NOMO-1 treated with dmso at 0.1 percent for 144 hours (cell line): ENCODE results near the gene CHRNB2.
"Not testable (repeated sequence)": the region's sequence is repeated elsewhere in the genome, so short reads cannot be mapped to it uniquely, and the experiment has no call there.

Experiments
- DNase-seq: peaks from one replicate; lab custom pipeline; 2025; ENCODE audit not compliant: unreplicated experiment; lab: John Stamatoyannopoulos, UW

CHRNB2 gene

GRCh38 chr1:154567386-154568156 lies at the start of gene CHRNB2:
CHRNB2 (plus strand) TSS chr1:154567778; CDS start chr1:154568045, 267 bp downstream.
- no peak for DNase-seq

GRCh38 chr1:154519591-154519991 lies 48.0 kb upstream of the CHRNB2 start:
- no peak for DNase-seq

GRCh38 chr1:154520333-154520732 lies 47.2 kb upstream of the CHRNB2 start:
- DNase-seq: no peak

- no peak for DNase-seq
Observed at GRCh38 chr1:154521695-154522094, 45.9 kb upstream of the CHRNB2 start.

- DNase-seq: no peak
Observed at GRCh38 chr1:154524881-154525280, 42.7 kb upstream of the CHRNB2 start.

- no peak for DNase-seq
Observed at GRCh38 chr1:154527192-154527591, 40.4 kb upstream of the CHRNB2 start.

- DNase-seq: no peak
Observed at GRCh38 chr1:154529308-154529707, 38.3 kb upstream of the CHRNB2 start.

GRCh38 chr1:154531950-154532349 lies 35.6 kb upstream of the CHRNB2 start:
- DNase-seq: not testable (repeated sequence)

- no peak for DNase-seq
Observed at GRCh38 chr1:154533952-154534844, 33.4 kb upstream of the CHRNB2 start.

GRCh38 chr1:154536570-154536969 lies 31.0 kb upstream of the CHRNB2 start:
- no peak for DNase-seq

GRCh38 chr1:154539486-154540483 lies 27.8 kb upstream of the CHRNB2 start:
- DNase-seq: no peak

- no peak for DNase-seq
Observed at GRCh38 chr1:154541231-154541630, 26.3 kb upstream of the CHRNB2 start.

- peak; percentile 56 for DNase-seq
Observed at GRCh38 chr1:154546264-154547063, 21.1 kb upstream of the CHRNB2 start.

- no peak for DNase-seq
Observed at GRCh38 chr1:154547105-154547732, 20.4 kb upstream of the CHRNB2 start.

GRCh38 chr1:154548028-154548427 lies 19.6 kb upstream of the CHRNB2 start:
- no peak for DNase-seq

- no peak for DNase-seq
Observed at GRCh38 chr1:154549202-154549770, 18.3 kb upstream of the CHRNB2 start.

- DNase-seq: no peak
Observed at GRCh38 chr1:154550070-154550469, 17.5 kb upstream of the CHRNB2 start.

- no peak for DNase-seq
Observed at GRCh38 chr1:154550657-154551056, 16.9 kb upstream of the CHRNB2 start.

GRCh38 chr1:154551474-154551873 lies 16.1 kb upstream of the CHRNB2 start:
- no peak for DNase-seq
